Stimulated activated CD4-positive, alpha-beta T cell treated with anti-CD3 and anti-CD28 coated beads, TNF-alpha, amount 100 ng/mL, for 48 hours (primary cell): ENCODE results near the gene TIMD4.

Experiments
- DNase-seq, 3 donors: peaks; one replicate each; pipeline ENCODE4 v3.0.0-alpha.2; 2020; ENCODE audit warnings: low read depth in 3 of 3

TIMD4 gene

GRCh38 chr5:156922207-156922792, 40.7 kb downstream of the TIMD4 start:
- no peak for DNase-seq

DNA sequence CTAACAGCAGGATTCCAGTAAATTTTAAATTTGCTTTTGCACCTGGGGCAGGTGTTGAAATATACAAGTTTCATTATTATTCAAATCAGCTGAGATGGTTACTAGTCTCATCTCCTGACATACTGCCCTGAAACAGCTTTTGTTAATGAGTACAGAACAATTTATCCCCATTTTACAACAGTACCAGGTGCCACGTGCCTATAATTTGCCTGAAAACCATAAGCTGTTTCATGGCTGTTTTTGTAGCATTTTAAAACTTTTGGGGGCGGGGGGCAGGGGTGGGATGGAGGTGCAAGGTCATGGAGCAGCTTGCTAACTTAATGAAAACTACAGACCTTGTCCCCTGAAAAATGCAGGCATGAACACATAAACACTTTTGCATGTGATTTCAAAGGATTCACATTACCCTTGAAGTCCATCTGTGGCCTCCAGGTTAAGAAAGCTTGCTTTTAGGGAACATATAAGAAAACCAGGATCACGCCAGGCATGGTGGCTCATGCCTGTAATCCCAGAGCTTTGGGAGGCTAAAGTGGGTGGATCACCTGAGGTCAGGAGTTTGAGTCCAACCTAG, 42.1 kb downstream of the TIMD4 start:
- DNase-seq, result no peak

- peak; percentile 54 to 77 (median 55) for DNase-seq
These were observed 42.8 kb downstream of the TIMD4 start for GRCh38 chr5:156920042-156920860.

- no peak for DNase-seq
These were observed 44.6 kb downstream of the TIMD4 start for GRCh38 chr5:156918311-156918845.

- no peak for DNase-seq
These were observed 48.7 kb downstream of the TIMD4 start for GRCh38 chr5:156914371-156914737.

DNA sequence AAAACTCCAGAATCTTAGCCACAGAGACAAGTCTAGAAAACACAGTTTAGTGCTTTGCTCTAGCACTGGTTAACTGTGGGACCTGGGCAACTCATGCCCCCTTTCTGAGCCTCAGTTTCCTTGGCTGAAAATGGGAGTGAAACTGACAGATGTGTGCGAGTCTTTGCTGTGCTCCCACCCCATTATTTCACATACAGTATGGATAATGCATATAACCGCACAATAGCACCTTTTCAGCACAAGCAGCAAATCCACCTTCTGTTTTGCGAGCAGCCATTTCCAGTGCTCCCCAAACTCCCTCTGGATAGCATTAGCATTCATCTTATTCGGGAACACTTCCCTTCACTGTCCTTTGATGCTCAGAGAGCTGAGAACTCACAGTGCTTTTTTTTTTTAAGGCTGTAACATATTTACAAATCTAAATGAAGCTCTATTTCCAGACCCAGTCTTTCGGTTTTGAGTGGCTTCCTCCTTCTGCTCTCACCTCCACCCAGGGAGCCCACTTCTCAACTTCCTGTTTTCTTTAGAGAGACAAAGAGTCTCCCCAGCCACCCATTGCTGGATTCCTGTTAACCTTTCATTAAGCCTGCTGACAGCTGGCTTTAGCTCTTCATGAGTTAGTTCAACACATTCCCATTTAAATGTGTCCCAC, 49.2 kb downstream of the TIMD4 start:
- no peak for DNase-seq

DNA sequence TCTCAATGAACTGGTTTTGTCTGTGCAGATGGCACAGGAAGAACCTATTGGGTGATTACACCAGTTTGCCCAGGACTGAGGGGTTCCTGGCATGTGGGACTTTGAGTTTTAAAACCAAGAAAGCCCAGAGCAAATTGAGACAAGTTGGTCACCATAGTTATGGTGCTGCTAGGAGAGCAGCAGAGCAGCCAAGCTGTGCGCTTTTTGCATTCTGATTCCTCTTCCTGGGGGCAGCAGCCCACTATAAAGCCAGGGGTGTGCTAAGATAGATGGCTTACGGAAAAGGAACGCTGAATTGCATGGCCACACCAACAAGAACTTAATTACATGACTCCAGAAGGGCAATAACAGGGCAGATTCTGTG, 49.7 kb downstream of the TIMD4 start:
- DNase-seq, result no peak

DNA sequence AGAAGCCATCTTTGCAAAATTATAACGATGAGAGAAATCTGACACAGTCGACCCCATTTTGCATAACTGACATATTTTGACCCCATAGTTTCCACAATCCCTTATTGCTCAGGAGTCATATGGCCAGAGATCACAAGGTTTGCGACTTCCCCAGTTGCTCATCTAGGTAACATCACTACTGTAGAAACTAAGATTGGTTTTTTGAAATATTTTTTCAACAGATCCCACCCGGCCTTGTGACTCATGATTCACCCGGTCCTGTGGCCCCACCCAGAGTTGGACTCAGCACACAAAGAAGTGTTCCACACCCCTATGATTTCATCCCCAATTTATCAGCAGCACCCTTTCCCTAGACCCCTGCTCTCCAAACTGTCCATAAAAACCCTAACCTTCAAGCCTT, 50.2 kb downstream of the TIMD4 start:
- DNase-seq, result no peak

DNA sequence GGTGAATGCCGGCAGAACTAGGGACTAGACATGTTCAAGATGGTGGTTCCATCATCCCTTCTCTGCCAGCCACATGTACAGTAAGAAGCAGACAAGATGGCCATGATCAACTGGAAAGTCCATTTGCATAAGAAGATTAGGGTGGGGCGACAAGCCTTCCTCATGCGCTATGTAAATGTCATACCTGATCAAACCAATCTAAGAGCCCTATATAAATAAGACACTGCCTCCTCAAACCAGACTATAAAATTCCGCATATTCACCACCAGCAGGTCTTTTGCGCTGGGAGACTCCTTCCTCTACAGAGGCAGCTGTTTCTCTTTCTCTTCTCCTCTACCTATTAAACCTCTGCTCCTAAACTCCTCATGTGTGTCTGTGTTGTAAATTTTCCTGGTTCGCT, 53.8 kb downstream of the TIMD4 start:
- DNase-seq, result no peak

GRCh38 chr5:156907667-156908066, 55.4 kb downstream of the TIMD4 start:
- DNase-seq, result no peak

DNA sequence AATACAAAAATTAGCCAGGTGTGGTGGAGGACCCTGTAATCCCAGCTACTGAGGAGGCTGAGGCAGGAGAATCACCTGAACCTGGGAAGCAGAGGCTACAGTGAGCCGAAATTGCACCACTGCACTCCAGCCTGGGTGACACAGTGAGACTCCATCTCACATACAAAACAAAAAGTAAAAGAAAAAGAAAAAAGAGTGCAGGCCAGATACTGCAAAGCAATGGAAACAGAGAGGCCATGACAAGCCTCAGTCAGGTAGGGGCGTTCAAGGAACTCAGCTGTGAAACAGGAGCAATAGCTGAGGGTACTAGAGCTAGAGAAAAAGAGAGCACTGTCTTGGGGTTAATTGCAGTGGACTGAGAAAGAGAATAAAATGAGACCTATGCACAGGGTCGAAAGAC, 56.2 kb downstream of the TIMD4 start:
- DNase-seq, result no peak

GRCh38 chr5:156896546-156896945, 66.5 kb downstream of the TIMD4 start:
- no peak for DNase-seq

DNA sequence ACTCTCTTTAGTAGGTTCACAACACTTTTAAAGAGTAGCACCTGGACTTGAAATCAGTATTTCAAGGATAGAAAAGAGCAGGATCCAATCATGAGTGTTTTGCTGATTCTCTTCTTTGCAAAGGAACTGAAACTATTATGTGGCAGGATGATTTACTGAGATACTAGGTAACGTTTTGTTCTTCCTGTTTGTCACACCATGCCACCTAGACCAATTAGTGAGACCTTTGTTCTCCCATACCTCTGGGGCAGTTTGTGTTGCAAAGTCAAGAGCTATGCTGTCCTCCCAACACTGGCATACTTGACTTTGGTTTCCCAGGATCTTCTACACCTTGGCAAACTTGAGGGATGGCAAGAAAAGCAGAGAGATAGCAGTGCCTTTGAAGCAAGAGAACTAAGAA, 69.5 kb downstream of the TIMD4 start:
- no peak for DNase-seq

GRCh38 chr5:156892864-156893263, 70.2 kb downstream of the TIMD4 start:
- no peak for DNase-seq

- no peak for DNase-seq
These were observed 70.8 kb downstream of the TIMD4 start for GRCh38 chr5:156892223-156892622.

GRCh38 chr5:156888520-156888919, 74.5 kb downstream of the TIMD4 start:
- no peak for DNase-seq

DNA sequence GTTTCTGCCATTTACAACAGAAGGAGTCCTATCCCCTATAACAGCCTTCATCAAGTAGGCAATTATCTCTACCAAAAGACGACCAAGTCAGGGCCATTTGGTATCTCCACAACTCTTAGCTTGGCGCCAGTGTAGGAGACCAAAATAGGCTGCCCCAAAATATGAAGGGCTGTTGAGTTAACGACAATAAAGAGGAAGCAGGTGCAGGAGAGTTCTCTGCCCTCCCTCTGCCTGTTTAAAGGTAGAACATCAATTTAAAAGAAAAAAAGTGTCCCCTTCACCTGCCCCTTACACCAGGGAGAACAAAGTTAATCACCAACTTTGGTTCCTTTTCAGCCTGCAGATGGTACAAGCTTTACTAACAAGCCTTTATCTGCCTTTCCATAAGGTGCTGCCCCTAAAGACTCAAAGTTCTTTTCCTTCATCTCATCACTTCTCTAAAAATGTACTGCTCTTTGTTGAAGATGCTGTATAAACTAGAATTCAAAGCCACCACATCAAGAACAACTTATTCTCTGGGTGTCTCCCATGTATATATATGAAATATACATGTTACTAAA, 79.6 kb downstream of the TIMD4 start:
- no peak for DNase-seq

DNA sequence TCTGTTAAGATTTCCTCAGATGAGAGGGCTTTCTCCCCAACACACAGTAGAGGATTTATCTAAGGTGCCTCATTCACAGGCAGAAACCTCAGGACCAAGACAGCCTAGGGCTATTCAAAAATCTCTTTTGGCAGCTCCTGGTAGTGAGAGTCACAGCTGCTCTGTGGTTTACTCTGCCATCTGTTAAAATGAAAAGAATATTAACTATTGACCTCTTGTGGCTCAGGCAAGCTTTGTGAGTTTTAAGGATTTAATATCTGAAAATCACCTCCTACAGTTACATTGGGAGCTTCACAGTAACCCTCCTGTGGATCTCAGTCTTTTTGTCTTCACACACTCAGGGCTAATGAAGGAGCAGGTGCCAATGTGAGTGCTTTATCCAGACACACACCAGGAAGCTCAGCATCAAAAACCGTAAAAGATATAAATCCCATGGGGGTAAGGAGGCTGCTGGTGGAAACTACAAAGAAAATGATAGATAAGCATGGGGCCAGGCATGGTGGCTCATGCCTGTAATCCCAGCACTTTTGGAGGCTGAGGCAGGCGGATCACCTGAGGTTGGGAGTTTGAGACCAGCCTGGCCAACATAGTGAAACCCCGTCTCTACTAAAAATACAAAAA, 83.3 kb downstream of the TIMD4 start:
- DNase-seq, result no peak

GRCh38 chr5:156871212-156871611, 91.8 kb downstream of the TIMD4 start:
- no peak for DNase-seq

- DNase-seq, result no peak
These were observed 92.6 kb downstream of the TIMD4 start for GRCh38 chr5:156870498-156870839.
